Lower leg skin (tissue), 3 donors: Measurements from ENCODE around the gene KIAA0040.

Source experiments
- POLR2A ChIP-seq, 2 donors: fragments of 450-650 bp; IDR thresholded peaks; one replicate each; pipeline ENCODE4 v1.6.1; 2016 to 2017; ENCODE audit warnings: antibody characterized with exemption in 2 of 2, mild to moderate bottlenecking in 1 of 2, moderate library complexity in 1 of 2
- TF ChIP-seq, protein P1 (sequence below), 3 donors: fragments of 450-650 bp; IDR thresholded peaks; one replicate each; pipeline ENCODE4 v1.5.1; 2016; ENCODE audit warnings: antibody characterized with exemption in 3 of 3, mild to moderate bottlenecking in 3 of 3, moderate library complexity in 2 of 3

DNA sequence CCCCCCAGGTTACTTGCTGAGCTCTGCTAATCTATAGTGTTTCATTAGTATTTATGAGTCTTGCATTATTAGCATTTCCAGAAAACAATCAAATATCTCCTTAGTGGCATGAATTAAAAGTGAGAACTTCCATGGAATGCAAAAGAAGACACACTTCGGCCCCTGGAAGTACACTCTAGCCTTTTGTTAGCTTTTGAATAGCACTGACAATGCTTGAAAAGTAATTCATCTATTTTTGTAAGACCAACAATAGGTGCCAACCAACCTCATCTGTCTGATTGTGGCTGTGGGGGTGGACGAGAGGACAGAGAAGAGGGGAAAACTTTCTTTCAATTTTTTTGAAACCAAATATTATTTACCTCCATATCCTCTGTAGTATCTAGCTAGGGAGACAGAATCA lies 27.8 kb downstream of the KIAA0040 start:
- TF ChIP-seq, protein P1, sequence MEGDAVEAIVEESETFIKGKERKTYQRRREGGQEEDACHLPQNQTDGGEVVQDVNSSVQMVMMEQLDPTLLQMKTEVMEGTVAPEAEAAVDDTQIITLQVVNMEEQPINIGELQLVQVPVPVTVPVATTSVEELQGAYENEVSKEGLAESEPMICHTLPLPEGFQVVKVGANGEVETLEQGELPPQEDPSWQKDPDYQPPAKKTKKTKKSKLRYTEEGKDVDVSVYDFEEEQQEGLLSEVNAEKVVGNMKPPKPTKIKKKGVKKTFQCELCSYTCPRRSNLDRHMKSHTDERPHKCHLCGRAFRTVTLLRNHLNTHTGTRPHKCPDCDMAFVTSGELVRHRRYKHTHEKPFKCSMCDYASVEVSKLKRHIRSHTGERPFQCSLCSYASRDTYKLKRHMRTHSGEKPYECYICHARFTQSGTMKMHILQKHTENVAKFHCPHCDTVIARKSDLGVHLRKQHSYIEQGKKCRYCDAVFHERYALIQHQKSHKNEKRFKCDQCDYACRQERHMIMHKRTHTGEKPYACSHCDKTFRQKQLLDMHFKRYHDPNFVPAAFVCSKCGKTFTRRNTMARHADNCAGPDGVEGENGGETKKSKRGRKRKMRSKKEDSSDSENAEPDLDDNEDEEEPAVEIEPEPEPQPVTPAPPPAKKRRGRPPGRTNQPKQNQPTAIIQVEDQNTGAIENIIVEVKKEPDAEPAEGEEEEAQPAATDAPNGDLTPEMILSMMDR (IDR thresholded peaks at IDR 0.05): no peak
- TF ChIP-seq POLR2A (IDR thresholded peaks at IDR 0.05): no peak
